ENCODE data around the gene ATF7.

Gene ATF7

GRCh38 chr12:53643232-53643979, 17.2 kb upstream of the ATF7 start:
- TF ChIP-seq TCF4 (CRISPR knock-in tag; IDR thresholded peaks at IDR 0.05; ENCODE audit: borderline replicate concordance) (no peak), ARNTL (CRISPR knock-in tag; IDR thresholded peaks at IDR 0.05; ENCODE audit: borderline replicate concordance, low read depth) (no peak), POU6F1 (CRISPR knock-in tag; IDR thresholded peaks at IDR 0.05; ENCODE audit: borderline replicate concordance, low read depth) (no peak), ZC3H10 (CRISPR knock-in tag; IDR thresholded peaks at IDR 0.05) (no peak), CSRNP3 (CRISPR knock-in tag; IDR thresholded peaks at IDR 0.05) (no peak), CREB5 (CRISPR knock-in tag; IDR thresholded peaks at IDR 0.05; ENCODE audit: low read depth) (no peak), PPARA (CRISPR knock-in tag; IDR thresholded peaks at IDR 0.05; ENCODE audit: borderline replicate concordance) (no peak), ZFP30 (CRISPR knock-in tag; IDR thresholded peaks at IDR 0.05) (no peak), ZNF565 (CRISPR knock-in tag; conservative IDR thresholded peaks at IDR 0.05; ENCODE audit: low read depth) (no peak), OSR1 (CRISPR knock-in tag; IDR thresholded peaks at IDR 0.05) (no peak)
- ATAC-seq: no peak

GRCh38 chr12:53638057-53638456, 11.9 kb upstream of the ATF7 start:
- ATAC-seq: no peak

GRCh38 chr12:53636641-53637040, 10.5 kb upstream of the ATF7 start:
- no peak for ATAC-seq
- no peak for TF ChIP-seq CREB5 (CRISPR knock-in tag; IDR thresholded peaks at IDR 0.05; ENCODE audit: low read depth)
- no peak for TF ChIP-seq ZFP3 (CRISPR knock-in tag; IDR thresholded peaks at IDR 0.05)
- TF ChIP-seq POU6F1 (CRISPR knock-in tag; IDR thresholded peaks at IDR 0.05; ENCODE audit: borderline replicate concordance, low read depth): no peak
- no peak for TF ChIP-seq PPARA (CRISPR knock-in tag; IDR thresholded peaks at IDR 0.05; ENCODE audit: borderline replicate concordance)
- TF ChIP-seq PATZ1 (CRISPR knock-in tag; IDR thresholded peaks at IDR 0.05; ENCODE audit: borderline replicate concordance): no peak
- TF ChIP-seq BACH2 (CRISPR knock-in tag; IDR thresholded peaks at IDR 0.05; ENCODE audit: borderline replicate concordance): no peak

More at GRCh38 chr12:53638057-53638456, 11.9 kb upstream of the ATF7 start:
- no peak for TF ChIP-seq TOX (CRISPR knock-in tag; IDR thresholded peaks at IDR 0.05; ENCODE audit: borderline replicate concordance)
- TF ChIP-seq ZNF70 (CRISPR knock-in tag; IDR thresholded peaks at IDR 0.05): no peak
- TF ChIP-seq OSR1 (CRISPR knock-in tag; IDR thresholded peaks at IDR 0.05): no peak
- TF ChIP-seq TSHZ2 (CRISPR knock-in tag; IDR thresholded peaks at IDR 0.05): no peak
- no peak for TF ChIP-seq ARNTL (CRISPR knock-in tag; IDR thresholded peaks at IDR 0.05; ENCODE audit: borderline replicate concordance, low read depth)
- no peak for TF ChIP-seq ZFP30 (CRISPR knock-in tag; IDR thresholded peaks at IDR 0.05)
- TF ChIP-seq TCF4 (CRISPR knock-in tag; IDR thresholded peaks at IDR 0.05; ENCODE audit: borderline replicate concordance): no peak
- no peak for TF ChIP-seq RARB (CRISPR knock-in tag; IDR thresholded peaks at IDR 0.05)
- TF ChIP-seq ZFP3 (CRISPR knock-in tag; IDR thresholded peaks at IDR 0.05): no peak
- TF ChIP-seq ESRRG (CRISPR knock-in tag; IDR thresholded peaks at IDR 0.05): no peak
- TF ChIP-seq SNAI2 (CRISPR knock-in tag; IDR thresholded peaks at IDR 0.05): no peak
- TF ChIP-seq ZNF8 (CRISPR knock-in tag; IDR thresholded peaks at IDR 0.05): no peak
- no peak for TF ChIP-seq ZC3H10 (CRISPR knock-in tag; IDR thresholded peaks at IDR 0.05)
